ENCODE measurements around the gene SP140.

DNA sequence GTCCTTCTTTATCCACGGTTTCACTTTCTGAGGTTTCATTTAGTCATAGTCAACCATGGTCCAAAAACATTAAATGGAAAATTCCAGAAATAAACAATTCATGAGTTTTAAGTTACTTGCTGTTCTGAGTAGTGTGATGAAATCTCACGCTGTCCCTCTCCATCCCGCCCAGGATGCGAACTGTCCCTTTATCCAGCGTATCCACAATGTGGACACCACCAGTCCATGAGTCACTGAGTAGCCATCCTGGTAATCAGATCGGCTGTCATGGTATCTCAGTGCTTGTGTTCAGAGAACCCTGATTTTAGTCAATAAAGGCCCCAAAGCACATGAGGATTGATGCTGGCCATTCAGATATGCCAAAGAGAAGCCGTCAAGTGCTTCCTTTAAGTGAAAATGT, 105.2 kb downstream of the SP140 start:
- TF ChIP-seq, protein P1, sequence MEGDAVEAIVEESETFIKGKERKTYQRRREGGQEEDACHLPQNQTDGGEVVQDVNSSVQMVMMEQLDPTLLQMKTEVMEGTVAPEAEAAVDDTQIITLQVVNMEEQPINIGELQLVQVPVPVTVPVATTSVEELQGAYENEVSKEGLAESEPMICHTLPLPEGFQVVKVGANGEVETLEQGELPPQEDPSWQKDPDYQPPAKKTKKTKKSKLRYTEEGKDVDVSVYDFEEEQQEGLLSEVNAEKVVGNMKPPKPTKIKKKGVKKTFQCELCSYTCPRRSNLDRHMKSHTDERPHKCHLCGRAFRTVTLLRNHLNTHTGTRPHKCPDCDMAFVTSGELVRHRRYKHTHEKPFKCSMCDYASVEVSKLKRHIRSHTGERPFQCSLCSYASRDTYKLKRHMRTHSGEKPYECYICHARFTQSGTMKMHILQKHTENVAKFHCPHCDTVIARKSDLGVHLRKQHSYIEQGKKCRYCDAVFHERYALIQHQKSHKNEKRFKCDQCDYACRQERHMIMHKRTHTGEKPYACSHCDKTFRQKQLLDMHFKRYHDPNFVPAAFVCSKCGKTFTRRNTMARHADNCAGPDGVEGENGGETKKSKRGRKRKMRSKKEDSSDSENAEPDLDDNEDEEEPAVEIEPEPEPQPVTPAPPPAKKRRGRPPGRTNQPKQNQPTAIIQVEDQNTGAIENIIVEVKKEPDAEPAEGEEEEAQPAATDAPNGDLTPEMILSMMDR (IDR thresholded peaks at IDR 0.05; ENCODE audit: poor library complexity): no peak
- no peak for TF ChIP-seq EZH2phosphoT487 (IDR thresholded peaks at IDR 0.05; ENCODE audit: low read depth, severe bottlenecking, unreplicated experiment)

Data from hepatocyte (in vitro differentiated cells).